Measurements from ENCODE around the gene SCFD2. TPM values are rescaled to one million over a fixed set of nuclear protein-coding genes. Genes with fewer than 3 reads are reported as not detected.

Gene SCFD2
- total RNA-seq, 6 experiments from 2014 or later: 35.2 to 46.7 (median 41.5) TPM

DNA sequence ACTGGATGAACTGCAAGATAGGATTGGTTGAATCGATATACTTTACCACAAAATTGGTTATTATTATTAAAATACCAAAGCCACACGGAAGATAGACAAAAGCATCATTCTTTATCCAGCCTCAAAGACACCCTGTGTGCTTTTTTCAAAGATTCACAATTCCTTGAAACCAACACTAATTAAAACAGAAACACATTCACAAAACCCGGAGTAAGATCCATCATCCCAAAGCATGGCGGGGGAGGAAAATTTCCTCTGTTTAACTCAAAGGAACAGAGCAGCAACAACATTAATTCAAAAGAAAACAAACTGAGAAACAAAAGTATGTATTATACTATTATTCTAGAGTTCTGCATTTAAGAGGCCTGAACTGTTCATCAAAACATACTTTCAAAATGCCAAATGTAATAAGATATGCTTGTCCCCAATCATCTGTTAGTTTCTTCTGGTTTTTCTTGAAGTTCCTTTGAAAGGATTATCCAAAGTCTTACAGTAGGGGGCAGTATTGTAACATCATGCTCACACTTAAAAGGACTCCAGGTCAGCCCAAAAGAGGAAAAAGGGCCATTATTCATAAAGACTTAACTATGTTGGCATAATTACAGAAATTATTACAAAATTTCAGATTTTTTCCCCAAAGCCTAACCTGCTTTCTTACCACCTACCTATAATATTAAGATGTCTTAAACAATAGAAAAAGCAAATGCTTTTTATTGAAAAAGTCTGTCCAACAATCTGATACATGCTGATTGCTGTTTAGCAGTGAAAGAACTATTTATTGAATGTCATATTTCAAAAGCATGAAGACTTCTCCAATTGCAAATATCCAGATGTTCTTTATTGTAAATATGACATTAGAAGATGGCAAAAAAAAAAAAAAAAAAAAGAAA, 168.7 kb downstream of the SCFD2 start:
- no peaks in the 10 kb centered on the region for H3K9me3 Mint-ChIP-seq
- H3K27me3 Mint-ChIP-seq (ENCODE audit: insufficient read depth): no peaks in the 10 kb centered on the region
- TF ChIP-seq, protein P1, sequence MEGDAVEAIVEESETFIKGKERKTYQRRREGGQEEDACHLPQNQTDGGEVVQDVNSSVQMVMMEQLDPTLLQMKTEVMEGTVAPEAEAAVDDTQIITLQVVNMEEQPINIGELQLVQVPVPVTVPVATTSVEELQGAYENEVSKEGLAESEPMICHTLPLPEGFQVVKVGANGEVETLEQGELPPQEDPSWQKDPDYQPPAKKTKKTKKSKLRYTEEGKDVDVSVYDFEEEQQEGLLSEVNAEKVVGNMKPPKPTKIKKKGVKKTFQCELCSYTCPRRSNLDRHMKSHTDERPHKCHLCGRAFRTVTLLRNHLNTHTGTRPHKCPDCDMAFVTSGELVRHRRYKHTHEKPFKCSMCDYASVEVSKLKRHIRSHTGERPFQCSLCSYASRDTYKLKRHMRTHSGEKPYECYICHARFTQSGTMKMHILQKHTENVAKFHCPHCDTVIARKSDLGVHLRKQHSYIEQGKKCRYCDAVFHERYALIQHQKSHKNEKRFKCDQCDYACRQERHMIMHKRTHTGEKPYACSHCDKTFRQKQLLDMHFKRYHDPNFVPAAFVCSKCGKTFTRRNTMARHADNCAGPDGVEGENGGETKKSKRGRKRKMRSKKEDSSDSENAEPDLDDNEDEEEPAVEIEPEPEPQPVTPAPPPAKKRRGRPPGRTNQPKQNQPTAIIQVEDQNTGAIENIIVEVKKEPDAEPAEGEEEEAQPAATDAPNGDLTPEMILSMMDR (IDR thresholded peaks at IDR 0.05): peak; percentile 93
- H3K36me3 Mint-ChIP-seq (ENCODE audit: low read depth): no peaks in the 10 kb centered on the region
- peak; percentile 73 for DNase-seq
- H3K4me1 Mint-ChIP-seq (ENCODE audit: low read depth): peaks cover 83% of the 10 kb centered on the region
- H3K27ac Mint-ChIP-seq: peak overlapping the region; percentile 72
- peak overlapping the region; percentile 84 for H3K4me3 Mint-ChIP-seq

DNA sequence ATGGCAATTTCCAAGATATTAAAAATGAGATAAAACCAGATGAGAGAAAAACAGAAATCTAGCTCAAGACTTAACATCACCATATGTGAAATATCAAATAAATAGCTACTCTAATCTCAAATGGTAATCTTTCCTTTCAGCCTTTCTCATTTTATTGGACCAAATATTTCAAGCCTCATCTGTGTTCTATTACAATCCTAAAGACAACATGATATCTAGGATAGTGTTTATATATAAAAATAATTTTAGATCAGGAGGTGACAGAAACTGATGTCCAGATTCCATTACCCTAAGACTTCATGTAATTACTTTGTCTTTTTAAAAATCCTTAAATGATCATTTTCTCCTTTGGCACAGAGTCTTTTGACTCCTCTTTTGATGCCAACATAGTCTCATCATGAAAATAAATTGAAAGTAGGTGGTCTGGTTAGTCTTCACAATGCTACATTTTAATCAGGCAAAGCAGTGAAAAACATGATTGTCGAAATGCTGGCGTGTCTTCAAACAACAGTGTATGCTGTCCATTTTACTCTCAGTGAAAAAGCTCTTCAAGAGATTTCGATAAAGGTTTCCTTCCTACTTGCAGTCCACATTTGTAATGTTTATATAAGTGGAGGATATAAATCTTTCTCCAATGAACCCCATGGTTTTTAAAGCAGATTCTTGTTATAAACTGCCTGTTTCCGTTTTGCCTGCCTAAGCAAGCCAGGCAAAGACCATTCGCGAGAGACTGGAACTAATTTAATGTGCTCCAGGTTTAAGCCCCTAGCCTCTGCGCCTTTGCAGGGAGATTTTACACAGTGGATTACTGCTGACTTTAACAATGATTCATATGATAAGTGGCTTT, 169.8 kb downstream of the SCFD2 start:
- H3K4me1 Mint-ChIP-seq (ENCODE audit: low read depth): peaks cover 87% of the 10 kb centered on the region
- H3K36me3 Mint-ChIP-seq (ENCODE audit: low read depth): no peaks in the 10 kb centered on the region
- H3K27me3 Mint-ChIP-seq (ENCODE audit: insufficient read depth): no peaks in the 10 kb centered on the region
- H3K9me3 Mint-ChIP-seq: no peaks in the 10 kb centered on the region
- H3K27ac Mint-ChIP-seq: peak overlapping the region; percentile 72
- TF ChIP-seq, protein P1 (IDR thresholded peaks at IDR 0.05): no peak
- H3K4me3 Mint-ChIP-seq: peak overlapping the region; percentile 84
- DNase-seq: no peak

DNA sequence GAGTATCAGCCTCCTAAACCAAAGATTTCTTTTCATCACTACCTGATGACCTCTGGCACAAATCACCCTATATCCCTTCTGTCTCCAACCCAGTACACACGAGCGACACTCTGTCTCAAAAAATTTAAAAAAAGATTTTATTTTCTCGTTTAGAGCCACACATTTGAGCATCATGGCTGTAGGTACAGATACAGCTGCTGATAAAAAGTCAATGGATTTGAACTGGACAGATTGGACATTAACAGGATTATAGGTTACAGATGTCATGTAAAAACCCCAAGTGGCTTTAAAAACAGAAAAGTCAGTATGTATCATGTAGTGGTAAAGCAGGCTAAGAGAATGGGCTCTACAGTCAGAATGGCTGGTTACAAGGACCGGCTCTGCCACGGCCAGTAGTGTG, 171.1 kb downstream of the SCFD2 start:
- peaks cover 86% of the 10 kb centered on the region for H3K4me1 Mint-ChIP-seq (ENCODE audit: low read depth)
- no peak for DNase-seq
- H3K9me3 Mint-ChIP-seq: no peaks in the 10 kb centered on the region
- no peak overlapping the region for H3K4me3 Mint-ChIP-seq
- H3K36me3 Mint-ChIP-seq (ENCODE audit: low read depth): no peaks in the 10 kb centered on the region
- no peak overlapping the region for H3K27ac Mint-ChIP-seq
- H3K27me3 Mint-ChIP-seq (ENCODE audit: insufficient read depth): no peaks in the 10 kb centered on the region
- TF ChIP-seq, protein P1 (IDR thresholded peaks at IDR 0.05): no peak

DNA sequence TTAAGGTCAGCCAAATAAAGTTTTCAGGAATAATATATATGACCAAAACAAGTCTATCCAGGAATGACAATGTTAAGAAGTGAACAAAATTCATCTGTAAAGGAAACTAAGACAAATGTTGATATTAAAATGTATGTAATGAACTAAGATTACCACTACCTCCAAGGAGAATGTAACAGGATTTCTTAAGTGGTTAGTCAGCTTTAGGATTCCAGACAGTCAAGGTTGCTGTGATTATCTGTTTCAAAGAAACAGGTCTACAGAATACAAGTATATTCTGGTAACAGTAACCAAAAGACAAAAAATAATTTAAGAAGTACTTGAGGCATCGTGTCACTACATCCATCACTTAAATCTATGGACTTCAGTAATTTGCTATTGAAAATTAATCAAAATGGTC, 172.8 kb downstream of the SCFD2 start:
- DNase-seq: no peak
- TF ChIP-seq, protein P1 (IDR thresholded peaks at IDR 0.05): no peak

DNA sequence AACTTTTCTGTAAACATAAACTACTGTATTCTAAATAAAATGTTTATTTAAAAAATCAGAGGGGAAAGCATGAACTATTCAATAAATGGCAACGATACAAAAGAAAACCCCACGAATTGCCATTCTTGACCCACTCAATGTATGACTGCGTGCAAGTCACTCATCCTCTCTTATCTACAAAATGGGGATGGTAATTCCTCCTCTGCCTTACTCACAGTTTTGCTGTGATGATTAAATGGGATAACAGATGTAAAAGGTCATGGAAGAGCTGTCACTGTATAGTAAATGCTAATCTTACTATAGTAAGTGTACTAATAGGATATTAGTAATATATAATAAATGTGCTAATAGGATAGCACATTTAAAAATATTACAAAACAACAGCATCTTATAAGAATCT, 173.4 kb downstream of the SCFD2 start:
- H3K4me3 Mint-ChIP-seq: no peak overlapping the region
- no peak for DNase-seq
- H3K9me3 Mint-ChIP-seq: no peaks in the 10 kb centered on the region
- TF ChIP-seq, protein P1 (IDR thresholded peaks at IDR 0.05): no peak
- no peaks in the 10 kb centered on the region for H3K36me3 Mint-ChIP-seq (ENCODE audit: low read depth)
- no peak overlapping the region for H3K27ac Mint-ChIP-seq
- H3K4me1 Mint-ChIP-seq (ENCODE audit: low read depth): peaks cover 86% of the 10 kb centered on the region
- H3K27me3 Mint-ChIP-seq (ENCODE audit: insufficient read depth): no peaks in the 10 kb centered on the region

More for the DNA sequence above, 172.8 kb downstream of the SCFD2 start:
- H3K36me3 Mint-ChIP-seq (ENCODE audit: low read depth): no peaks in the 10 kb centered on the region
- peaks cover 86% of the 10 kb centered on the region for H3K4me1 Mint-ChIP-seq (ENCODE audit: low read depth)
- no peaks in the 10 kb centered on the region for H3K9me3 Mint-ChIP-seq
- H3K27ac Mint-ChIP-seq: 0 out of 2 replicates have a peak overlapping the region, but pooled peaks have one; percentile 36
- no peak overlapping the region for H3K4me3 Mint-ChIP-seq
- no peaks in the 10 kb centered on the region for H3K27me3 Mint-ChIP-seq (ENCODE audit: insufficient read depth)
